Neutrophil (primary cell): ENCODE measurements around the gene PSD.

ENCODE experiments used
- H3K27ac ChIP-seq: fragments of 200-600 bp; sonication (generic); 2 replicates; pipeline ENCODE4 v1.5.1; 2016; ENCODE audit warnings: mild to moderate bottlenecking, moderate library complexity
- H3K27me3 ChIP-seq: fragments of 200-600 bp; sonication (generic); 2 replicates; pipeline ENCODE4 v1.6.0; 2016; ENCODE audit warnings: mild to moderate bottlenecking
- H3K36me3 ChIP-seq: fragments of 200-600 bp; sonication (generic); 2 replicates; pipeline ENCODE4 v1.5.1; 2017
- H3K4me1 ChIP-seq, 2 experiments: fragments of 200-600 bp in 1 of 2; sonication (generic) in 1 of 2; 1 replicate in 1 of 2; 2 replicates in 1 of 2; pipeline versions ENCODE4 v1.5.1 to v1.6.1; 2013 to 2016; ENCODE audit warnings: low read depth in 1 of 2, low read length in 1 of 2, mild to moderate bottlenecking in 1 of 2, moderate library complexity in 1 of 2; ENCODE audit not compliant: control insufficient read depth in 1 of 2, insufficient read depth in 1 of 2
- H3K4me3 ChIP-seq, 2 experiments: fragments of 200-600 bp in 1 of 2; sonication (generic) in 1 of 2; 1 replicate in 1 of 2; 2 replicates in 1 of 2; pipeline ENCODE4 v1.5.1; 2013 to 2016; ENCODE audit warnings: low read depth in 1 of 2, low read length in 1 of 2, mild to moderate bottlenecking in 1 of 2, moderate library complexity in 1 of 2
- H3K9me3 ChIP-seq: fragments of 200-600 bp; sonication (generic); 2 replicates; pipeline ENCODE4 v1.5.1; 2016
- TF ChIP-seq, protein P1 (sequence below): fragments of 200-600 bp; sonication (generic); IDR thresholded peaks from 2 replicates; pipeline ENCODE4 v1.5.1; 2016; ENCODE audit warnings: antibody characterized with exemption

The PSD gene

DNA sequence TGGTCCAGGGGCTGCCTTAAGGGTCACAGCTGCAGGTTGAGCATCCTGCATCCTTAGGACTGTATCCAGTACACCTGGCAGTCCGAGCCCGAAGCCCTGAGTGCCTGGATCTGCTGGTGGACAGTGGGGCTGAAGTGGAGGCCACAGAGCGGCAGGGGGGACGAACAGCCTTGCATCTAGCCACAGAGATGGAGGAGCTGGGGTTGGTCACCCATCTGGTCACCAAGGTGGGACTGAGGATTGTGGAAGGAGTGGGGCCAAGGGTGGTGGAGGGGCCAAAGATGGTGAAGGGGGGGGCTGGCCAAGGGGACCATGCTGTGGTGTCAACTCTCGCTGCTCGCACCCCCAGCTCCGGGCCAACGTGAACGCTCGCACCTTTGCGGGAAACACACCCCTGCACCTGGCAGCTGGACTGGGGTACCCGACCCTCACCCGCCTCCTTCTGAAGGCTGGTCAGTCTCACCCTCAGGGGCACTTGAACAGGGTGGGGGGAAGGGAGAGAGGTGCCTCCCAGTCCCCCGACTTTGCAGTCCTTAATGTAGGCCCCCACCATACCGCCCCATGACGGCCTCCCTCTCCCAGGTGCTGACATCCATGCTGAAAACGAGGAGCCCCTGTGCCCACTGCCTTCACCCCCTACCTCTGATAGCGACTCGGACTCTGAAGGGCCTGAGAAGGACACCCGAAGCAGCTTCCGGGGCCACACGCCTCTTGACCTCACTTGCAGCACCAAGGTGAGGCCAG, 17.8 kb downstream of the PSD start:
- H3K9me3 ChIP-seq: no peaks in the 10 kb centered on the region
- H3K27ac ChIP-seq: no peak overlapping the region
- TF ChIP-seq, protein P1, sequence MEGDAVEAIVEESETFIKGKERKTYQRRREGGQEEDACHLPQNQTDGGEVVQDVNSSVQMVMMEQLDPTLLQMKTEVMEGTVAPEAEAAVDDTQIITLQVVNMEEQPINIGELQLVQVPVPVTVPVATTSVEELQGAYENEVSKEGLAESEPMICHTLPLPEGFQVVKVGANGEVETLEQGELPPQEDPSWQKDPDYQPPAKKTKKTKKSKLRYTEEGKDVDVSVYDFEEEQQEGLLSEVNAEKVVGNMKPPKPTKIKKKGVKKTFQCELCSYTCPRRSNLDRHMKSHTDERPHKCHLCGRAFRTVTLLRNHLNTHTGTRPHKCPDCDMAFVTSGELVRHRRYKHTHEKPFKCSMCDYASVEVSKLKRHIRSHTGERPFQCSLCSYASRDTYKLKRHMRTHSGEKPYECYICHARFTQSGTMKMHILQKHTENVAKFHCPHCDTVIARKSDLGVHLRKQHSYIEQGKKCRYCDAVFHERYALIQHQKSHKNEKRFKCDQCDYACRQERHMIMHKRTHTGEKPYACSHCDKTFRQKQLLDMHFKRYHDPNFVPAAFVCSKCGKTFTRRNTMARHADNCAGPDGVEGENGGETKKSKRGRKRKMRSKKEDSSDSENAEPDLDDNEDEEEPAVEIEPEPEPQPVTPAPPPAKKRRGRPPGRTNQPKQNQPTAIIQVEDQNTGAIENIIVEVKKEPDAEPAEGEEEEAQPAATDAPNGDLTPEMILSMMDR: no peak
- peaks cover 30 to 32% of the 10 kb centered on the region in 2 experiments for H3K4me1 ChIP-seq
- H3K27me3 ChIP-seq: peaks cover 8% of the 10 kb centered on the region
- H3K4me3 ChIP-seq: no peak overlapping the region
- H3K36me3 ChIP-seq: peaks cover 73% of the 10 kb centered on the region

DNA sequence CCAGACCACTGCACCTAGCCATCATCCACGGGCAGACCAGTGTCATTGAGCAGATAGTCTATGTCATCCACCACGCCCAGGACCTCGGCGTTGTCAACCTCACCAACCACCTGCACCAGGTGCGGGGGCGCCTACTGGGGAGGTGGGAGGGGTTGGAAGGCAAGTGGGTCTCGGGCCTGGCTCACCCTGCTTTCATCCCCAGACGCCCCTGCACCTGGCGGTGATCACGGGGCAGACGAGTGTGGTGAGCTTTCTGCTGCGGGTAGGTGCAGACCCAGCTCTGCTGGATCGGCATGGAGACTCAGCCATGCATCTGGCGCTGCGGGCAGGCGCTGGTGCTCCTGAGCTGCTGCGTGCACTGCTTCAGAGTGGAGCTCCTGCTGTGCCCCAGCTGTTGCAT, 18.5 kb downstream of the PSD start:
- Histone ChIP-seq H3K27ac (peak overlapping the region; percentile 93), H3K36me3 (peaks cover 73% of the 10 kb centered on the region), H3K9me3 (no peaks in the 10 kb centered on the region)

DNA sequence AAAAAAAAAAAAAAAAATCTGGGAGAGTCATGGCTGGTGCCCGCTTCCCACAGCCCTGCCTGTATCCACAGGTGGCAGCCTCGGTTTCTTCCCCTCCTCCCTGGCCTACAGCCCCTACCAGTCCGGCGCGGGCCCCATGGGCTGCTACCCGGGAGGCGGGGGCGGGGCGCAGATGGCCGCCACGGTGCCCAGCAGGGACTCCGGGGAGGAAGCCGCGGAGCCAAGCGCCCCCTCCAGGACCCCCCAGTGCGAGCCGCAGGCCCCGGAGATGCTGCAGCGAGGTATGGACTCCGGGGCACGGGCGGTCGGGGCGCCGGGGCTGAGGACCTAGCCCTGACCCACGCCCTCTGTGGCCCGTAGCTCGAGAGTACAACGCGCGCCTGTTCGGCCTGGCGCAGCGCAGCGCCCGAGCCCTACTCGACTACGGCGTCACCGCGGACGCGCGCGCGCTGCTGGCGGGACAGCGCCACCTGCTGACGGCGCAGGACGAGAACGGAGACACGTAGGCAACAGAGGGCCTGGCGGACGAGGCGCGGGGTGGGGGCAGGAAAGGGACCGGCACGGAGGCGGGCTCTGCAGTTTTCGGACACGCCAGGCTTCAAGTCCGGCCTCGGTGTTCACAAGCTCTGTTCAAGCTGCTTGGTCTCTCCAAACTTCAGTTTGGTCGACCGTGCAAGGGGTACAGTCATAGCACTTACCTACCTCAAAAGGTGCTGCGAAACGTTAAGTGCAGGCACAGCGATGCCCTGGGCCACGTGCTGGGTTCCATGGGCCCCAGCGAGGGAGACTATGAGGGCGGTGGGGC, 19.2 kb downstream of the PSD start:
- peak overlapping the region; percentile 62 to 80 for H3K4me3 ChIP-seq
- TF ChIP-seq, protein P1: peak; percentile 95
- peak overlapping the region; percentile 93 for H3K27ac ChIP-seq
- peaks cover 32 to 33% of the 10 kb centered on the region in 2 experiments for H3K4me1 ChIP-seq
- no peaks in the 10 kb centered on the region for H3K9me3 ChIP-seq
- peaks cover 73% of the 10 kb centered on the region for H3K36me3 ChIP-seq
- H3K27me3 ChIP-seq: no peaks in the 10 kb centered on the region

More for the DNA sequence above, 18.5 kb downstream of the PSD start:
- TF ChIP-seq, protein P1: no peak
- peaks cover under 1% of the 10 kb centered on the region for H3K27me3 ChIP-seq
- H3K4me3 ChIP-seq: no peak overlapping the region
- peaks cover 30 to 32% of the 10 kb centered on the region in 2 experiments for H3K4me1 ChIP-seq

DNA sequence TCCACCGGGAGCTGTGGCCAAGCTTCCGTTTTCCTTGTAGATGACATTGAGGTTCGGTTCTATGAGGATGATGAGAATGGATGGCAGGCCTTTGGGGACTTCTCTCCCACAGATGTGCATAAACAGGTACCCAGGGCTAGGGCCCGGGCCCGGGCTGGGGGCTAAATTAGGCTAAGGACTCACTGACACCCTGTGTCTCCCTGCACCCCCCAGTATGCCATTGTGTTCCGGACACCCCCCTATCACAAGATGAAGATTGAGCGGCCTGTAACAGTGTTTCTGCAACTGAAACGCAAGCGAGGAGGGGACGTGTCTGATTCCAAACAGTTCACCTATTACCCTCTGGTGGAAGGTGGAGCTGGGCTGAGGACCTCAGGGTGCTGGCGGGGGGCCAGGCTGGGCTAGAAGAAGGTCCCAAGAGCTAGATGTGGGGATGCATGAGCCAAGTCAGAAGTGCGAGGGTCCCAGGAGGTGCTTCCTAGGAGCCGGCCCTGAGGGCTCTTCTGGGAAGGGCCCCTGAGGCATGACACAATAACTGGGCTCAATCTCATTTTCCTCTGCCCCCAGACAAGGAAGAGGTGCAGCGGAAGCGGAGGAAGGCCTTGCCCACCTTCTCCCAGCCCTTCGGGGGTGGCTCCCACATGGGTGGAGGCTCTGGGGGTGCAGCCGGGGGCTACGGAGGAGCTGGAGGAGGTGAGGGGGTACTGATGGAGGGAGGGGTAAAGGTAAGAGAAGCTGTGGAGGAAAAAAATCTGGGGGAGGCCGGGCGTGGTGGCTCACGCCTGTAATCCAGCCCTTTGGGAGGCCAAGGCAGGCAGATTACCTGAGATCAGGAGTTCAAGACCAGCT, 20.2 kb downstream of the PSD start:
- peak overlapping the region; percentile 93 for H3K27ac ChIP-seq
- H3K4me1 ChIP-seq: peaks cover 37% of the 10 kb centered on the region in 2 experiments

More for the DNA sequence above, 20.2 kb downstream of the PSD start:
- Histone ChIP-seq H3K27me3 (no peaks in the 10 kb centered on the region), H3K9me3 (no peaks in the 10 kb centered on the region), H3K4me3 (peak overlapping the region; percentile 62 to 80), H3K36me3 (peaks cover 70% of the 10 kb centered on the region)
- TF ChIP-seq, protein P1: no peak
